ENCODE measurements around the gene WDR87. TPM values are rescaled to one million over a fixed set of nuclear protein-coding genes. Genes with fewer than 3 reads are reported as not detected.

WDR87 gene
- polyA plus RNA-seq, 3 donors, result not detected

GRCh38 chr19:37935341-37935740, 28.9 kb upstream of the WDR87 start:
- Histone ChIP-seq H2AFZ (ENCODE audit: insufficient read depth, low read depth, low read length, poor library complexity, severe bottlenecking) (no peak overlapping the region), H3K4me3 (replicated peaks in 1 of 3; ENCODE audit: low read depth in 2 of 3, low read length in 3 of 3) (no peak overlapping the region), H3K4me2 (replicated peaks; ENCODE audit: extremely low read depth, low read length, poor library complexity, severe bottlenecking) (no peak overlapping the region), H4K20me1 (ENCODE audit: insufficient read depth, low read length) (peaks cover 7% of the 10 kb centered on the region), H3K27ac (ENCODE audit: low read depth in 1 of 2, low read length in 2 of 2) (no peak overlapping the region), H3K79me2 (ENCODE audit: insufficient read depth, low read length) (peaks cover 5% of the 10 kb centered on the region), H3K27me3 (ENCODE audit: control insufficient read depth in 2 of 2, insufficient read depth in 2 of 2, low read length in 2 of 2) (no peaks in the 10 kb centered on the region), H3K9me3 (replicated peaks in 1 of 2; ENCODE audit: control insufficient read depth in 1 of 2, insufficient read depth in 1 of 2, low read length in 2 of 2) (peaks cover 4 to 7% of the 10 kb centered on the region in 2 donors), H3K9ac (ENCODE audit: insufficient read depth, low read length, poor library complexity, severe bottlenecking) (no peak overlapping the region), H3K36me3 (replicated peaks in 1 of 2; ENCODE audit: control insufficient read depth in 1 of 2, insufficient read depth in 2 of 2, low read length in 2 of 2) (no peaks in the 10 kb centered on the region), H3K4me1 (ENCODE audit: control insufficient read depth in 1 of 2, insufficient read depth in 2 of 2, low read length in 2 of 2) (peaks cover 22 to 30% of the 10 kb centered on the region in 2 donors)
- no peak for DNase-seq
- Mint-ChIP-seq H3K4me3 (no peak overlapping the region), H3K36me3 (peaks cover 14 to 15% of the 10 kb centered on the region in 2 donors), H3K4me1 (peaks cover 35% of the 10 kb centered on the region), H3K27ac (peak overlapping the region in 1 of 7 donors; percentile 45), H3K27me3 (ENCODE audit: low read depth in 3 of 3) (peaks cover 0 to 2% (median 0%) of the 10 kb centered on the region in 3 donors), H3K9me3 (peaks cover 0 to 11% (median 4%) of the 10 kb centered on the region in 7 donors)
- intact Hi-C loops (cut with micrococcal nuclease), result no loop called here
- no peak for TF ChIP-seq CTCF (IDR thresholded peaks at IDR 0.05)
- no CpG with 5 or more reads among the region's 1 CpG for WGBS (ENCODE audit: insufficient coverage)

GRCh38 chr19:37933937-37934358, 27.6 kb upstream of the WDR87 start:
- intact Hi-C loops (cut with micrococcal nuclease), result no loop called here

More at GRCh38 chr19:37933937-37934358, 27.6 kb upstream of the WDR87 start:
- Histone ChIP-seq H3K4me2 (replicated peaks; ENCODE audit: extremely low read depth, low read length, poor library complexity, severe bottlenecking) (no peak overlapping the region), H3K79me2 (ENCODE audit: insufficient read depth, low read length) (peaks cover 5% of the 10 kb centered on the region), H2AFZ (ENCODE audit: insufficient read depth, low read depth, low read length, poor library complexity, severe bottlenecking) (no peak overlapping the region), H4K20me1 (ENCODE audit: insufficient read depth, low read length) (peaks cover 12% of the 10 kb centered on the region), H3K36me3 (replicated peaks in 1 of 2; ENCODE audit: control insufficient read depth in 1 of 2, insufficient read depth in 2 of 2, low read length in 2 of 2) (no peaks in the 10 kb centered on the region), H3K4me1 (ENCODE audit: control insufficient read depth in 1 of 2, insufficient read depth in 2 of 2, low read length in 2 of 2) (peaks cover 24 to 34% of the 10 kb centered on the region in 2 donors), H3K4me3 (replicated peaks in 1 of 3; ENCODE audit: low read depth in 2 of 3, low read length in 3 of 3) (no peak overlapping the region), H3K27me3 (ENCODE audit: control insufficient read depth in 2 of 2, insufficient read depth in 2 of 2, low read length in 2 of 2) (no peaks in the 10 kb centered on the region), H3K9ac (ENCODE audit: insufficient read depth, low read length, poor library complexity, severe bottlenecking) (no peak overlapping the region), H3K9me3 (replicated peaks in 1 of 2; ENCODE audit: control insufficient read depth in 1 of 2, insufficient read depth in 1 of 2, low read length in 2 of 2) (peaks cover 4 to 7% of the 10 kb centered on the region in 2 donors), H3K27ac (ENCODE audit: low read depth in 1 of 2, low read length in 2 of 2) (peak overlapping the region in 1 of 2 donors; percentile 67)
- TF ChIP-seq CTCF (IDR thresholded peaks at IDR 0.05), result no peak
- Mint-ChIP-seq H3K27me3 (ENCODE audit: low read depth in 3 of 3) (peaks cover 0 to 2% (median 0%) of the 10 kb centered on the region in 3 donors), H3K4me3 (no peak overlapping the region), H3K36me3 (peaks cover 12% of the 10 kb centered on the region in 2 donors), H3K9me3 (peaks cover 0 to 11% (median 4%) of the 10 kb centered on the region in 7 donors), H3K4me1 (peaks cover 37% of the 10 kb centered on the region), H3K27ac (peak overlapping the region in 2 of 7 donors; percentile 24 to 75)
- no peak for DNase-seq
- 96% methylated on average over 3 of the region's 9 CpGs for WGBS (ENCODE audit: insufficient coverage)

Data from CD14-positive monocyte (primary cell).